BLaER1 treated with 17β-estradiol and CSF1 and Interleukin-3, amounts not matched to agents 10 nM and 100 nM (cell line): ENCODE data around the gene C14orf119.
A peak's percentile ranks its signal among the peaks of the same experiment; 100 is the strongest.

Source experiments
- H3K27ac ChIP-seq, 11 experiments: shearing (Covaris generic); formaldehyde crosslinking; 2 replicates each; pipeline ENCODE4 v1.8.1; 2022
- H3K27me3 ChIP-seq, 11 experiments: shearing (Covaris generic); formaldehyde crosslinking; 2 replicates each; pipeline ENCODE4 v1.8.1; 2022
- H3K36me3 ChIP-seq, 11 experiments: shearing (Covaris generic); formaldehyde crosslinking; 2 replicates each; pipeline ENCODE4 v1.8.1; 2022
- H3K4me1 ChIP-seq, 10 experiments: shearing (Covaris generic); formaldehyde crosslinking; 2 replicates each; pipeline ENCODE4 v1.8.1; 2022
- H3K4me2 ChIP-seq, 11 experiments: shearing (Covaris generic); formaldehyde crosslinking; 2 replicates each; pipeline ENCODE4 v1.8.1; 2022
- H3K4me3 ChIP-seq, 10 experiments: shearing (Covaris generic); formaldehyde crosslinking; 2 replicates each; pipeline ENCODE4 v1.8.1; 2022
- H3K9ac ChIP-seq, 11 experiments: shearing (Covaris generic); formaldehyde crosslinking; 2 replicates each; pipeline ENCODE4 v1.8.1; 2022
- H3K9me3 ChIP-seq, 11 experiments: shearing (Covaris generic); formaldehyde crosslinking; replicated peaks in 1 of 11; 2 replicates each; pipeline ENCODE4 v1.8.1; 2022
- H4K20me1 ChIP-seq, 11 experiments: shearing (Covaris generic); formaldehyde crosslinking; 2 replicates each; pipeline ENCODE4 v1.8.1; 2022
- Cebpa-rat ChIP-seq, 11 experiments: shearing (Covaris generic); IDR thresholded peaks; 2 replicates each; pipeline ENCODE4 v1.8.1; 2022

Gene C14orf119

GRCh38 chr14:23057757-23058653, 37.3 kb upstream of the C14orf119 start:
- peaks cover 40 to 49% (median 44%) of the 10 kb centered on the region in 11 experiments for H3K36me3 ChIP-seq

GRCh38 chr14:23058654-23059504, 36.4 kb upstream of the C14orf119 start:
- no peak for TF ChIP-seq Cebpa-rat (IDR thresholded peaks at IDR 0.05)
- Histone ChIP-seq H3K36me3 (peaks cover 48 to 58% (median 53%) of the 10 kb centered on the region in 11 experiments), H3K9me3 (no peaks in the 10 kb centered on the region), H3K4me1 (peaks cover 14 to 66% (median 45%) of the 10 kb centered on the region in 10 experiments; a peak in 19 of 20 replicates), H3K4me2 (peak overlapping the region in 8 of 11 experiments; percentile 32 to 100 (median 96); a peak in 9 of 22 replicates), H3K4me3 (no peak overlapping the region), H3K27me3 (peaks cover 3 to 11% (median 8%) of the 10 kb centered on the region in 11 experiments; a peak in 15 of 22 replicates), H3K27ac (no peak overlapping the region), H4K20me1 (peaks cover 46 to 85% (median 57%) of the 10 kb centered on the region in 11 experiments; a peak in 21 of 22 replicates), H3K9ac (peak overlapping the region in 1 of 11 experiments; percentile 26; a peak in 2 of 22 replicates)

More at GRCh38 chr14:23057757-23058653, 37.3 kb upstream of the C14orf119 start:
- Histone ChIP-seq H4K20me1 (peaks cover 38 to 77% (median 49%) of the 10 kb centered on the region in 11 experiments; a peak in 21 of 22 replicates), H3K4me3 (peak overlapping the region; percentile 65 to 78 (median 72)), H3K27me3 (peaks cover 3 to 11% (median 8%) of the 10 kb centered on the region in 11 experiments; a peak in 15 of 22 replicates), H3K9me3 (no peaks in the 10 kb centered on the region), H3K4me1 (peaks cover 14 to 66% (median 45%) of the 10 kb centered on the region in 10 experiments; a peak in 19 of 20 replicates), H3K9ac (peak overlapping the region; percentile 64 to 82 (median 75)), H3K27ac (peak overlapping the region in 9 of 11 experiments; percentile 11 to 66 (median 59); a peak in 17 of 22 replicates), H3K4me2 (peak overlapping the region; percentile 93 to 100 (median 99))
- TF ChIP-seq Cebpa-rat (IDR thresholded peaks at IDR 0.05) = no peak

GRCh38 chr14:23060536-23061260, 34.6 kb upstream of the C14orf119 start:
- no peak overlapping the region for H3K4me3 ChIP-seq
- H3K9me3 ChIP-seq = no peaks in the 10 kb centered on the region
- H3K27ac ChIP-seq = no peak overlapping the region
- peaks cover 3 to 11% (median 8%) of the 10 kb centered on the region in 11 experiments; a peak in 15 of 22 replicates for H3K27me3 ChIP-seq
- peaks cover 62 to 100% (median 75%) of the 10 kb centered on the region in 11 experiments; a peak in 21 of 22 replicates for H4K20me1 ChIP-seq
- peaks cover 67 to 76% (median 71%) of the 10 kb centered on the region in 11 experiments for H3K36me3 ChIP-seq
- TF ChIP-seq Cebpa-rat (IDR thresholded peaks at IDR 0.05) = no peak
- peaks cover 14 to 53% (median 39%) of the 10 kb centered on the region in 10 experiments; a peak in 19 of 20 replicates for H3K4me1 ChIP-seq
- peak overlapping the region in 5 of 11 experiments; percentile 2 to 33 (median 20); a peak in 6 of 22 replicates for H3K4me2 ChIP-seq
- peak overlapping the region in 3 of 11 experiments; percentile 12 to 18 (median 13); a peak in 3 of 22 replicates for H3K9ac ChIP-seq

- TF ChIP-seq Cebpa-rat (IDR thresholded peaks at IDR 0.05) = no peak
- Histone ChIP-seq H3K4me2 (no peak overlapping the region), H3K36me3 (peaks cover 80 to 89% (median 84%) of the 10 kb centered on the region in 11 experiments), H3K27me3 (peaks cover 0 to 6% (median 3%) of the 10 kb centered on the region in 11 experiments; a peak in 13 of 22 replicates), H3K4me1 (peaks cover 11 to 46% (median 30%) of the 10 kb centered on the region in 10 experiments; a peak in 18 of 20 replicates), H4K20me1 (peaks cover 71 to 100% (median 88%) of the 10 kb centered on the region in 11 experiments), H3K9ac (0 out of 22 replicates have a peak overlapping the region, but pooled peaks of 1 of the 11 experiments have one; percentile 14), H3K9me3 (no peaks in the 10 kb centered on the region), H3K4me3 (no peak overlapping the region), H3K27ac (no peak overlapping the region)
Observed at GRCh38 chr14:23062002-23062401, 33.3 kb upstream of the C14orf119 start.

- TF ChIP-seq Cebpa-rat (IDR thresholded peaks at IDR 0.05) = no peak
- H3K9ac ChIP-seq = no peak overlapping the region
- peaks cover 77 to 100% (median 94%) of the 10 kb centered on the region in 11 experiments for H4K20me1 ChIP-seq
- peaks cover 92 to 100% (median 97%) of the 10 kb centered on the region in 11 experiments for H3K36me3 ChIP-seq
- H3K4me1 ChIP-seq = peaks cover 13 to 41% (median 32%) of the 10 kb centered on the region in 10 experiments
- H3K4me2 ChIP-seq = no peak overlapping the region
- H3K27me3 ChIP-seq = no peaks in the 10 kb centered on the region
- H3K4me3 ChIP-seq = no peak overlapping the region
- no peak overlapping the region for H3K27ac ChIP-seq
- no peaks in the 10 kb centered on the region for H3K9me3 ChIP-seq
Observed at GRCh38 chr14:23063601-23064000, 31.7 kb upstream of the C14orf119 start.

GRCh38 chr14:23066368-23066767, 28.9 kb upstream of the C14orf119 start:
- Histone ChIP-seq H3K27ac (no peak overlapping the region), H3K4me1 (peaks cover 22 to 42% (median 32%) of the 10 kb centered on the region in 10 experiments)
- no peak for TF ChIP-seq Cebpa-rat (IDR thresholded peaks at IDR 0.05)

GRCh38 chr14:23066855-23067744, 28.2 kb upstream of the C14orf119 start:
- Histone ChIP-seq H3K27ac (no peak overlapping the region), H3K27me3 (no peaks in the 10 kb centered on the region), H3K9ac (peak overlapping the region in 10 of 11 experiments; percentile 0 to 54 (median 39); a peak in 10 of 22 replicates), H3K36me3 (peaks cover 67 to 80% (median 73%) of the 10 kb centered on the region in 11 experiments), H3K4me2 (peak overlapping the region in 3 of 11 experiments; percentile 89 to 95 (median 93); a peak in 4 of 22 replicates), H3K9me3 (no peaks in the 10 kb centered on the region), H4K20me1 (peaks cover 66 to 82% (median 73%) of the 10 kb centered on the region in 11 experiments), H3K4me3 (no peak overlapping the region), H3K4me1 (peaks cover 29 to 48% (median 38%) of the 10 kb centered on the region in 10 experiments)
- no peak for TF ChIP-seq Cebpa-rat (IDR thresholded peaks at IDR 0.05)

More at GRCh38 chr14:23066368-23066767, 28.9 kb upstream of the C14orf119 start:
- peak overlapping the region in 9 of 11 experiments; percentile 3 to 54 (median 27); a peak in 9 of 22 replicates for H3K9ac ChIP-seq
- H3K27me3 ChIP-seq = no peaks in the 10 kb centered on the region
- no peaks in the 10 kb centered on the region for H3K9me3 ChIP-seq
- no peak overlapping the region for H3K4me3 ChIP-seq
- peaks cover 66 to 86% (median 76%) of the 10 kb centered on the region in 11 experiments for H4K20me1 ChIP-seq
- H3K4me2 ChIP-seq = no peak overlapping the region
- H3K36me3 ChIP-seq = peaks cover 71 to 83% (median 75%) of the 10 kb centered on the region in 11 experiments
